A549 (cell line): ENCODE measurements around the gene NPPA. TPM values are rescaled to one million over a fixed set of nuclear protein-coding genes. Genes with fewer than 3 reads are reported as not detected.

Experiments
- ATAC-seq, 2 experiments: fragments of 200-7000 bp in 1 of 2; fragments of >200 bp in 1 of 2; cut with Nextera tagmentation in 1 of 2; cut with Tn5 transposase in 1 of 2; 3 replicates each; pipeline versions ENCODE4 v1.8.0 to v1.9.1; 2018 to 2020; ENCODE audit warnings: mild to moderate bottlenecking in 1 of 2, moderate library complexity in 1 of 2
- CTCF ChIA-PET: fragments of 300-600 bp; sonication (Branson Sonifier 250); formaldehyde crosslinking; extraction: SDS; loops from one replicate; lab custom pipeline; 2021; ENCODE audit warnings: antibody characterized with exemption, inconsistent platforms; lab: Yijun Ruan, JAX
- POLR2A ChIA-PET: fragments of 350-600 bp; formaldehyde crosslinking; extraction: SDS; loops from one replicate; lab custom pipeline; 2021; ENCODE audit warnings: antibody characterized with exemption, inconsistent platforms; lab: Yijun Ruan, JAX
- DNase-seq, 2 experiments: peaks; one replicate each; pipeline versions ENCODE4 v3.0.0 to v3.0.0-alpha.2; 2011 to 2016; ENCODE audit warnings: low read depth in 1 of 2, low spot score in 1 of 2
- FAIRE-seq: peaks from 2 replicates; lab custom pipeline; 2011; peaks lifted over from hg19 to GRCh38; lab: Jason Lieb, UNC
- H3K27ac ChIP-seq, 2 experiments: fragments of >200 bp; sonication (Bioruptor Twin); formaldehyde crosslinking; 3 replicates each; pipeline ENCODE4 v1.5.1; 2016 to 2017
- H3K4me1 ChIP-seq: fragments of >200 bp; sonication (Bioruptor Twin); formaldehyde crosslinking; 3 replicates; pipeline ENCODE4 v1.6.1; 2016
- H3K4me2 ChIP-seq: fragments of >200 bp; sonication (Bioruptor Twin); formaldehyde crosslinking; 3 replicates; pipeline ENCODE4 v1.6.1; 2016
- H3K4me3 ChIP-seq: fragments of >200 bp; sonication (Bioruptor Twin); formaldehyde crosslinking; 3 replicates; pipeline ENCODE4 v1.5.1; 2016
- H3K9me3 ChIP-seq: fragments of >200 bp; sonication (Bioruptor Twin); formaldehyde crosslinking; 3 replicates; pipeline ENCODE4 v1.6.1; 2016
- BCL3 ChIP-seq: fragments of >200 bp; sonication (Bioruptor Twin); formaldehyde crosslinking; IDR thresholded peaks from 3 replicates; pipeline ENCODE4 v1.6.1; 2016
- BHLHE40 ChIP-seq: IDR thresholded peaks from 2 replicates; pipeline ENCODE4 v1.6.1; 2012; ENCODE audit warnings: low read depth, low read length, inconsistent platforms
- EHF ChIP-seq: fragments of 250-450 bp; sonication (Bioruptor Pico); IDR thresholded peaks from 2 replicates; pipeline ENCODE4 v1.5.0; 2020; ENCODE audit warnings: mild to moderate bottlenecking
- EHMT2 ChIP-seq: fragments of 200-600 bp; sonication (generic); IDR thresholded peaks from 2 replicates; pipeline ENCODE4 v1.6.1; 2016; ENCODE audit warnings: antibody characterized with exemption, low read depth, mild to moderate bottlenecking, moderate library complexity
- ESRRA ChIP-seq: fragments of 150-350 bp; IDR thresholded peaks from 2 replicates; pipeline ENCODE4 v1.6.1; 2014; ENCODE audit warnings: mild to moderate bottlenecking, low read length, borderline replicate concordance
- FOSL2 ChIP-seq, 2 experiments: fragments of 450-650 bp in 1 of 2; fragments of >200 bp in 1 of 2; sonication (Bioruptor Twin) in 1 of 2; formaldehyde crosslinking; IDR thresholded peaks; 2 replicates each; pipeline versions ENCODE4 v1.5.0 to v1.6.1; 2016 to 2020; ENCODE audit warnings: mild to moderate bottlenecking in 1 of 2, moderate library complexity in 1 of 2
- HES2 ChIP-seq: fragments of >200 bp; sonication (Bioruptor Twin); formaldehyde crosslinking; IDR thresholded peaks from 2 replicates; pipeline ENCODE4 v1.6.1; 2016
- HOXB13 ChIP-seq: fragments of 250-450 bp; sonication (Bioruptor Pico); IDR thresholded peaks from 2 replicates; pipeline ENCODE4 v1.5.0; 2020; ENCODE audit warnings: low read depth, mild to moderate bottlenecking, moderate library complexity
- JUN ChIP-seq, 2 experiments: fragments of >200 bp; sonication (Bioruptor Twin); formaldehyde crosslinking; IDR thresholded peaks; 2 replicates in 1 of 2; 3 replicates in 1 of 2; pipeline ENCODE4 v1.6.1; 2016 to 2017
- KDM5A ChIP-seq: fragments of 200-600 bp; sonication (generic); IDR thresholded peaks from 2 replicates; pipeline ENCODE4 v1.6.1; 2016; ENCODE audit warnings: antibody characterized with exemption, mild to moderate bottlenecking
- MAFK ChIP-seq: fragments of 450-650 bp; IDR thresholded peaks from 2 replicates; pipeline ENCODE4 v1.6.1; 2014; ENCODE audit not compliant: partially characterized antibody
- NPAS2 ChIP-seq: fragments of 250-450 bp; sonication (Bioruptor Pico); IDR thresholded peaks from 2 replicates; pipeline ENCODE4 v1.8.0; 2022; ENCODE audit warnings: mild to moderate bottlenecking, moderate library complexity, borderline replicate concordance
- PHF8 ChIP-seq: fragments of 200-600 bp; sonication (generic); IDR thresholded peaks from 2 replicates; pipeline ENCODE4 v1.6.1; 2016; ENCODE audit warnings: low read depth, mild to moderate bottlenecking, antibody characterized with exemption, moderate library complexity, borderline replicate concordance
- POLR2AphosphoS2 ChIP-seq: conservative IDR thresholded peaks from 2 replicates; pipeline ENCODE4 v1.6.1; 2012; ENCODE audit warnings: low read length, improper control_type of control experiment, inconsistent platforms
- RCOR1 ChIP-seq: fragments of 150-350 bp; IDR thresholded peaks from 2 replicates; pipeline ENCODE4 v1.6.1; 2014; ENCODE audit warnings: antibody characterized with exemption, low read length, low read depth
- REST ChIP-seq: fragments of 200-600 bp; sonication (generic); IDR thresholded peaks from 2 replicates; pipeline ENCODE4 v1.6.1; 2016; ENCODE audit warnings: antibody characterized with exemption, mild to moderate bottlenecking, moderate library complexity
- SREBF2 ChIP-seq: fragments of 450-650 bp; IDR thresholded peaks from 2 replicates; pipeline ENCODE4 v1.6.1; 2014; ENCODE audit warnings: mild to moderate bottlenecking, moderate library complexity
- USF2 ChIP-seq: fragments of 450-650 bp; IDR thresholded peaks from 2 replicates; pipeline ENCODE4 v1.6.1; 2014; ENCODE audit warnings: antibody characterized with exemption
- ZNF302 ChIP-seq: fragments of 250-450 bp; sonication (Bioruptor Pico); IDR thresholded peaks from 2 replicates; pipeline ENCODE4 v1.9.0; 2021; ENCODE audit warnings: inconsistent platforms, mild to moderate bottlenecking, moderate library complexity
- WGBS: methylation state at CpG from one replicate; pipeline ENCODE4 v1.1.6; 2017; ENCODE audit errors: missing lambda C conversion rate; 5-methylcytosine and 5-hydroxymethylcytosine counted together
- polyA plus RNA-seq, 4 experiments: library from polyadenylated mRNA; depleted of rRNA in 3 of 4; stranded (reverse); fragments of >200 nt; fragmentation: RNase III in 1 of 4; extraction: RNeasy Plus Mini Kit Qiagen cat#74134 plus additional on column Dnase treatment in 1 of 4; gene quantifications; 2 replicates in 3 of 4; 3 replicates in 1 of 4; pipeline ENCODE4 v1.2.3, GENCODE V29; 2011 to 2017

The NPPA gene
- polyA plus RNA-seq, 2 of the 4 experiments (the other 2 are of a cell fraction): not detected

- H3K4me1 ChIP-seq: no peaks in the 10 kb centered on the region
- FAIRE-seq: no peak
- H3K9me3 ChIP-seq: no peaks in the 10 kb centered on the region
- no peak for TF ChIP-seq EHF (CRISPR knock-in tag)
- no peak for TF ChIP-seq BCL3
- TF ChIP-seq ZNF302: no peak
- TF ChIP-seq ESRRA: no peak
- TF ChIP-seq KDM5A: no peak
- no peak for TF ChIP-seq RCOR1
- no peak for TF ChIP-seq HOXB13 (CRISPR knock-in tag)
- no peak for TF ChIP-seq MAFK
- no peak for TF ChIP-seq NPAS2 (CRISPR knock-in tag)
- TF ChIP-seq REST: no peak
- TF ChIP-seq HES2: no peak
- no peak for TF ChIP-seq JUN (IDR thresholded peaks at IDR 0.05)
- no peak for TF ChIP-seq SREBF2
- TF ChIP-seq, all 56 proteins: peak for 0
- ChIA-PET POLR2A (no interaction called here), CTCF (no interaction called here)
- no peak overlapping the region for H3K4me2 ChIP-seq
- H3K4me3 ChIP-seq: no peak overlapping the region
- DNase-seq (no peak), ATAC-seq (no peak)
- no peak overlapping the region for H3K27ac ChIP-seq
- whole genome bisulfite sequencing: 96% methylated on average over 12 of the region's 12 CpGs
Measured at GRCh38 chr1:11817192-11817591, 30.4 kb downstream of the NPPA start.

GRCh38 chr1:11813021-11813420 lies 34.6 kb downstream of the NPPA start:
- H3K9me3 ChIP-seq: no peaks in the 10 kb centered on the region
- no peak for TF ChIP-seq JUN (IDR thresholded peaks at IDR 0.05)
- TF ChIP-seq KDM5A: no peak
- TF ChIP-seq POLR2AphosphoS2: no peak
- no peak for TF ChIP-seq SREBF2
- no peak for TF ChIP-seq PHF8
- no peak for TF ChIP-seq BHLHE40
- TF ChIP-seq HOXB13 (CRISPR knock-in tag): no peak
- TF ChIP-seq HES2: no peak
- TF ChIP-seq USF2: no peak
- no peak for TF ChIP-seq FOSL2 (IDR thresholded peaks at IDR 0.05)
- TF ChIP-seq FOSL2 (CRISPR knock-in tag; IDR thresholded peaks at IDR 0.05): no peak
- no peak for TF ChIP-seq EHMT2
- TF ChIP-seq, all 56 proteins: peak for 0
- ChIA-PET CTCF (interaction anchor here (0.7 kb wide), 1 partner anchor 16 kb away, joined by 3 read pairs; no protein-coding TSS in a partner anchor), POLR2A (interaction anchor here (0.7 kb wide), 1 partner anchor 15 kb away, joined by 3 read pairs; no protein-coding TSS in a partner anchor)
- no peak overlapping the region for H3K4me3 ChIP-seq
- 85% methylated on average over 5 of the region's 5 CpGs for WGBS
- DNase-seq (no peak), ATAC-seq (no peak), FAIRE-seq (no peak)
- H3K4me2 ChIP-seq: no peak overlapping the region
- H3K4me1 ChIP-seq: no peaks in the 10 kb centered on the region
- no peak overlapping the region for H3K27ac ChIP-seq
